Thoracic aorta (tissue), 2 donors: ENCODE results near the gene UBXN11. TPM values are rescaled to one million over a fixed set of nuclear protein-coding genes. Genes with fewer than 3 reads are reported as not detected.
"Not testable (repeated sequence)": the region's sequence is repeated elsewhere in the genome, so short reads cannot be mapped to it uniquely, and the experiment has no call there.

Experiments used
- ATAC-seq: fragments of 150-250 bp; one replicate; pipeline ENCODE4 v1.8.0; 2017; ENCODE audit warnings: low read depth; ENCODE audit not compliant: insufficient number of reproducible peaks, low FRiP score
- DNase-seq: peaks from one replicate; pipeline ENCODE4 v3.0.0-alpha.2; 2020; ENCODE audit warnings: low spot score
- H3K27ac ChIP-seq, 2 donors: fragments of 200-600 bp; sonication (generic); 1 replicate in 1 of 2; 2 replicates in 1 of 2; pipeline ENCODE4 v1.5.1; 2016; ENCODE audit warnings: mild to moderate bottlenecking in 2 of 2, moderate library complexity in 2 of 2
- H3K27me3 ChIP-seq: fragments of 200-600 bp; sonication (generic); replicated peaks from 2 replicates; pipeline ENCODE4 v1.6.0; 2016; ENCODE audit warnings: mild to moderate bottlenecking; ENCODE audit not compliant: insufficient read depth
- H3K36me3 ChIP-seq: fragments of 200-600 bp; sonication (generic); one replicate; pipeline ENCODE4 v1.5.1; 2016
- H3K4me1 ChIP-seq, 2 donors: fragments of 200-600 bp; sonication (generic); 1 replicate in 1 of 2; 2 replicates in 1 of 2; pipeline versions ENCODE4 v1.5.1 to v1.6.0; 2016; ENCODE audit warnings: low read depth in 2 of 2, mild to moderate bottlenecking in 1 of 2; ENCODE audit not compliant: control insufficient read depth in 1 of 2
- H3K4me3 ChIP-seq: fragments of 200-600 bp; sonication (generic); 2 replicates; pipeline ENCODE4 v1.5.1; 2016; ENCODE audit warnings: mild to moderate bottlenecking
- H3K9me3 ChIP-seq: fragments of 200-600 bp; sonication (generic); 2 replicates; pipeline ENCODE4 v1.5.1; 2016
- CTCF ChIP-seq: fragments of 200-600 bp; sonication (generic); IDR thresholded peaks from one replicate; pipeline ENCODE4 v1.5.1; 2019; ENCODE audit warnings: antibody characterized with exemption
- total RNA-seq, 2 donors: library from RNA; depleted of rRNA; stranded (reverse); fragments of >200 nt; gene quantifications; one replicate each; pipeline versions ENCODE4 v1.1.0 to v1.2.3, GENCODE V29; 2016

UBXN11 gene
- total RNA-seq, 2 donors from 2014 or later = 9.6 to 23.2 TPM

GRCh38 chr1:26314501-26314900 is 8.1 kb upstream of the UBXN11 start:
- Histone ChIP-seq H3K27ac (no peak overlapping the region), H3K27me3 (no peaks in the 10 kb centered on the region), H3K36me3 (no peaks in the 10 kb centered on the region), H3K4me3 (no peak overlapping the region), H3K9me3 (no peaks in the 10 kb centered on the region), H3K4me1 (no peaks in the 10 kb centered on the region)
- no peak for TF ChIP-seq CTCF
- ATAC-seq (no peak), DNase-seq (no peak)

- H3K9me3 ChIP-seq, ATAC-seq, H3K27me3 ChIP-seq, H3K4me3 ChIP-seq, DNase-seq, H3K36me3 ChIP-seq, H3K27ac ChIP-seq: not testable (repeated sequence)
- H3K4me1 ChIP-seq = peaks cover 7 to 12% of the 10 kb centered on the region in 2 donors
Measured at GRCh38 chr1:26307966-26308899, 1.8 kb upstream of the UBXN11 start.

GRCh38 chr1:26307363-26307781 is 936 bp upstream of the UBXN11 start:
- no peak overlapping the region for H3K4me3 ChIP-seq
- DNase-seq = no peak
- no peak for ATAC-seq
- H3K27ac ChIP-seq = peak overlapping the region in 1 of 2 donors; percentile 13
- TF ChIP-seq CTCF = no peak
- peaks cover 7 to 12% of the 10 kb centered on the region in 2 donors for H3K4me1 ChIP-seq
- H3K27me3 ChIP-seq = no peaks in the 10 kb centered on the region
- no peaks in the 10 kb centered on the region for H3K36me3 ChIP-seq
- no peaks in the 10 kb centered on the region for H3K9me3 ChIP-seq

GRCh38 chr1:26305667-26306289 is 658 bp downstream of the UBXN11 start:
- Histone ChIP-seq H3K4me1 (peaks cover 7 to 12% of the 10 kb centered on the region in 2 donors), H3K4me3 (peak overlapping the region; percentile 80), H3K27ac (peak overlapping the region; percentile 34 to 45), H3K9me3 (no peaks in the 10 kb centered on the region), H3K27me3 (no peaks in the 10 kb centered on the region), H3K36me3 (peaks cover 2% of the 10 kb centered on the region)
- DNase-seq = no peak
- TF ChIP-seq CTCF = no peak
- no peak for ATAC-seq

GRCh38 chr1:26302733-26303405 is 3.6 kb downstream of the UBXN11 start:
- Histone ChIP-seq H3K27ac (no peak overlapping the region), H3K9me3 (no peaks in the 10 kb centered on the region), H3K4me1 (peaks cover 7 to 12% of the 10 kb centered on the region in 2 donors), H3K36me3 (peaks cover 2% of the 10 kb centered on the region), H3K4me3 (no peak overlapping the region), H3K27me3 (no peaks in the 10 kb centered on the region)
- TF ChIP-seq CTCF = no peak
- DNase-seq (no peak), ATAC-seq (no peak)
